Erythroblast (primary cell): ENCODE data around the gene PRIM2.
"Not testable (repeated sequence)": the region's sequence is repeated elsewhere in the genome, so short reads cannot be mapped to it uniquely, and the experiment has no call there.

Experiments used
- GATA1 ChIP-seq: IDR thresholded peaks from 2 replicates; pipeline ENCODE4 v1.6.1; 2011; ENCODE audit warnings: low read depth, mild to moderate bottlenecking, control low read depth, low read length, moderate library complexity
- POLR2A ChIP-seq: IDR thresholded peaks from 2 replicates; pipeline ENCODE4 v1.6.1; 2011; ENCODE audit warnings: mild to moderate bottlenecking, low read length

DNA sequence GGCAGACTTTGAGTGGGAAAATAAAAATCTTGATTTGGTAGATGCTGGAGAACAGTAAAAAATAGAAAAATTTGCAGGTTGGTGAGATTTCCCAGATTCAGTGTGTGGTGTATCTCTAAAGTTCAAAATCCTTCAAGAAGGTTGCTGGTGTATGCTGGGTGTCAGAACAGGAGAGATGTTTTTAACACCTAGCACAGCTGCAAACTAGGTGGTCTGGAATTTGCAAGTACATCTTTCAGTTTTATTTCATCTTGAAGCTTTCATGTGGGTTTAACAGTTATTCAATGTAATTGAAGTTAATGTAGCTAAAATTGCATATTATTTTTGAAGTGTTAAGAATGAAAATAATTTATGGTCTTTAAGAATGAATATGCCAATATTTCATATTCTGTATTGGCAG lies 40.9 kb downstream of the PRIM2 start:
- not testable (repeated sequence) for TF ChIP-seq POLR2A, GATA1
